ENCODE data around the gene NPFFR1. TPM values are rescaled to one million over a fixed set of nuclear protein-coding genes. Genes with fewer than 3 reads are reported as not detected.

Gene NPFFR1
- total and polyA plus RNA-seq, 4 donors, result under 0.01 TPM; not detected in 3

DNA sequence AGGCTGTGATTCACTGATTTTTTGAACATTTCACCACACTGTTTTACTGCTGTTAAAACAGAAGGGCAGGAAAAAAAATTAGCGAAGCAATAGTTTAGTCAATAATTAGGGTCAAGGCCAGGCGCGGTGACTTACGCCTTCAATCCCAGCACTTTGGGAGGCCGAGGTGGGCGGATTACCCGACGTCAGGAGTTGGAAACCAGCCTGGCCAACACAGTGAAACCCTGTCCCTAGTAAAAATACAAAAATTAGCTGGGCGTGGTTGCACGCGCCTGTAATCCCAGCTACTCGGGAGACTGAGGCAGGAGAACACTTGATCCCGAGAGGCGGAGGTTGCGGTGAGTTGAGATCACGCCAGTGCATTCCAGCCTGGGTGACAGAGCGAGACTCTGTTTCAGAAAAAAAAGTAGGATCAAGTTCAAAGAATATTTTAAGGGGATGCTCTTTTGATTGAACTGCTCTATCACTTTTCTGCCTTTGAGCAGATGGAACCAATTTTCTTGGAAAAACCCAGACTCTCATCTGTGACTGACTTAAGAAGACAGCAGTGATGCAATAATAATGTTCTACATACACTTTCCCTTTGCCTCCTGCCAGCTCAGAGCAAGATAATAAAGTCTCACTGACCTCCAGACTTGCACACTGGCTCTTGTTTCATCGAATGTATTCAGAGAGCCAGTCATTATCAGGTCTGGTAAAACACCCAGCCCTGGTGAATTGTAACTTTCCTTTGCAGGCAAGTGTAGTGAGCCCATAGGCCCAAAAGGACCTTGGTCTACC lies 48.9 kb downstream of the NPFFR1 start (continued):
- TF ChIP-seq, protein P1, sequence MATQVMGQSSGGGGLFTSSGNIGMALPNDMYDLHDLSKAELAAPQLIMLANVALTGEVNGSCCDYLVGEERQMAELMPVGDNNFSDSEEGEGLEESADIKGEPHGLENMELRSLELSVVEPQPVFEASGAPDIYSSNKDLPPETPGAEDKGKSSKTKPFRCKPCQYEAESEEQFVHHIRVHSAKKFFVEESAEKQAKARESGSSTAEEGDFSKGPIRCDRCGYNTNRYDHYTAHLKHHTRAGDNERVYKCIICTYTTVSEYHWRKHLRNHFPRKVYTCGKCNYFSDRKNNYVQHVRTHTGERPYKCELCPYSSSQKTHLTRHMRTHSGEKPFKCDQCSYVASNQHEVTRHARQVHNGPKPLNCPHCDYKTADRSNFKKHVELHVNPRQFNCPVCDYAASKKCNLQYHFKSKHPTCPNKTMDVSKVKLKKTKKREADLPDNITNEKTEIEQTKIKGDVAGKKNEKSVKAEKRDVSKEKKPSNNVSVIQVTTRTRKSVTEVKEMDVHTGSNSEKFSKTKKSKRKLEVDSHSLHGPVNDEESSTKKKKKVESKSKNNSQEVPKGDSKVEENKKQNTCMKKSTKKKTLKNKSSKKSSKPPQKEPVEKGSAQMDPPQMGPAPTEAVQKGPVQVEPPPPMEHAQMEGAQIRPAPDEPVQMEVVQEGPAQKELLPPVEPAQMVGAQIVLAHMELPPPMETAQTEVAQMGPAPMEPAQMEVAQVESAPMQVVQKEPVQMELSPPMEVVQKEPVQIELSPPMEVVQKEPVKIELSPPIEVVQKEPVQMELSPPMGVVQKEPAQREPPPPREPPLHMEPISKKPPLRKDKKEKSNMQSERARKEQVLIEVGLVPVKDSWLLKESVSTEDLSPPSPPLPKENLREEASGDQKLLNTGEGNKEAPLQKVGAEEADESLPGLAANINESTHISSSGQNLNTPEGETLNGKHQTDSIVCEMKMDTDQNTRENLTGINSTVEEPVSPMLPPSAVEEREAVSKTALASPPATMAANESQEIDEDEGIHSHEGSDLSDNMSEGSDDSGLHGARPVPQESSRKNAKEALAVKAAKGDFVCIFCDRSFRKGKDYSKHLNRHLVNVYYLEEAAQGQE (IDR thresholded peaks at IDR 0.05), result no peak
- no peak for TF ChIP-seq RXRA (IDR thresholded peaks at IDR 0.05)
- no peak for TF ChIP-seq ATF3 (IDR thresholded peaks at IDR 0.05)
- no peak for TF ChIP-seq SP1 (IDR thresholded peaks at IDR 0.05)
- TF ChIP-seq MAX (IDR thresholded peaks at IDR 0.05), result no peak
- no peak for TF ChIP-seq RAD21 (IDR thresholded peaks at IDR 0.05)
- no peak for TF ChIP-seq TAF1 (conservative IDR thresholded peaks at IDR 0.05)
- TF ChIP-seq JUND (IDR thresholded peaks at IDR 0.05), result no peak

DNA sequence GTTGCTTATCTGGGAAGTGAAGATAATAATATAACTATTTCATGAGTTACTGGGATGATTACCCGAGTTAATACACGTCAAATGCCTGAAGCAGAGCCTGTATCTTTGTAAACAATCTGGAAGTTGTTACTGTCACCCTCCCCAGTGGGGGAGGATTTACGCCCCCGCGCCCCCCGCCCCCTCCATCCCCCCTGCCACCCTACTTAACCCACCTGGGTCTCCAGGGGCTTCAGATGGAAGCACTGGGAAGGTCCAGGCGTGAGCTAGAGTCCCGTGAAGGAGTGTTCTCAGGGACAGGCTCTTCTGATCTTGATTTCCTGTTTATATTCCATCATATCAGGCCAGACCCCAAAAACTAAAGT lies 49.9 kb downstream of the NPFFR1 start:
- WGBS, result 26% methylated on average over 8 of the region's 8 CpGs
- no peak for TF ChIP-seq FOXA1 (IDR thresholded peaks at IDR 0.05)
- TF ChIP-seq, protein P2, sequence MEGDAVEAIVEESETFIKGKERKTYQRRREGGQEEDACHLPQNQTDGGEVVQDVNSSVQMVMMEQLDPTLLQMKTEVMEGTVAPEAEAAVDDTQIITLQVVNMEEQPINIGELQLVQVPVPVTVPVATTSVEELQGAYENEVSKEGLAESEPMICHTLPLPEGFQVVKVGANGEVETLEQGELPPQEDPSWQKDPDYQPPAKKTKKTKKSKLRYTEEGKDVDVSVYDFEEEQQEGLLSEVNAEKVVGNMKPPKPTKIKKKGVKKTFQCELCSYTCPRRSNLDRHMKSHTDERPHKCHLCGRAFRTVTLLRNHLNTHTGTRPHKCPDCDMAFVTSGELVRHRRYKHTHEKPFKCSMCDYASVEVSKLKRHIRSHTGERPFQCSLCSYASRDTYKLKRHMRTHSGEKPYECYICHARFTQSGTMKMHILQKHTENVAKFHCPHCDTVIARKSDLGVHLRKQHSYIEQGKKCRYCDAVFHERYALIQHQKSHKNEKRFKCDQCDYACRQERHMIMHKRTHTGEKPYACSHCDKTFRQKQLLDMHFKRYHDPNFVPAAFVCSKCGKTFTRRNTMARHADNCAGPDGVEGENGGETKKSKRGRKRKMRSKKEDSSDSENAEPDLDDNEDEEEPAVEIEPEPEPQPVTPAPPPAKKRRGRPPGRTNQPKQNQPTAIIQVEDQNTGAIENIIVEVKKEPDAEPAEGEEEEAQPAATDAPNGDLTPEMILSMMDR (IDR thresholded peaks at IDR 0.05; ENCODE audit: low read depth, low read length, missing input control), result no peak
- no peak for TF ChIP-seq EGR1 (IDR thresholded peaks at IDR 0.05; ENCODE audit: low read depth in 2 of 2)
- TF ChIP-seq NR2F2 (IDR thresholded peaks at IDR 0.05), result no peak
- no peak for TF ChIP-seq TAF1 (conservative IDR thresholded peaks at IDR 0.05)
- peak in 1 of 2 donors; percentile 1 for TF ChIP-seq RXRA (IDR thresholded peaks at IDR 0.05)
- Histone ChIP-seq H3K27me3 (ENCODE audit: control insufficient read depth in 4 of 4, insufficient read depth in 4 of 4, low read length in 3 of 4) (no peaks in the 10 kb centered on the region), H3K4me3 (ENCODE audit: low read depth in 1 of 3, low read length in 3 of 3) (peak overlapping the region; percentile 5 to 98 (median 43)), H3K36me3 (ENCODE audit: control insufficient read depth in 4 of 4, insufficient read depth in 3 of 4, low read depth in 1 of 4, low read length in 3 of 4) (peaks cover 0 to 9% (median 2%) of the 10 kb centered on the region in 4 donors), H3K9ac (ENCODE audit: low read depth in 1 of 2, low read length in 2 of 2) (peak overlapping the region in 1 of 2 donors; percentile 64), H3K4me1 (ENCODE audit: control insufficient read depth in 4 of 4, insufficient read depth in 4 of 4, low read length in 3 of 4) (peaks cover 0 to 7% (median 3%) of the 10 kb centered on the region in 4 donors), H3K27ac (ENCODE audit: low read depth in 1 of 2, low read length in 2 of 2) (peak overlapping the region; percentile 74 to 76), H3K9me3 (ENCODE audit: control insufficient read depth in 4 of 4, low read length in 3 of 4) (no peaks in the 10 kb centered on the region)
- no peak for DNase-seq (ENCODE audit: low spot score)
